ENCODE measurements around the gene ZNF749. TPM values are rescaled to one million over a fixed set of nuclear protein-coding genes. Genes with fewer than 3 reads are reported as not detected.

The ZNF749 gene
- total RNA-seq, 2 experiments from 2014 or later = 5.7 to 6.2 TPM

DNA sequence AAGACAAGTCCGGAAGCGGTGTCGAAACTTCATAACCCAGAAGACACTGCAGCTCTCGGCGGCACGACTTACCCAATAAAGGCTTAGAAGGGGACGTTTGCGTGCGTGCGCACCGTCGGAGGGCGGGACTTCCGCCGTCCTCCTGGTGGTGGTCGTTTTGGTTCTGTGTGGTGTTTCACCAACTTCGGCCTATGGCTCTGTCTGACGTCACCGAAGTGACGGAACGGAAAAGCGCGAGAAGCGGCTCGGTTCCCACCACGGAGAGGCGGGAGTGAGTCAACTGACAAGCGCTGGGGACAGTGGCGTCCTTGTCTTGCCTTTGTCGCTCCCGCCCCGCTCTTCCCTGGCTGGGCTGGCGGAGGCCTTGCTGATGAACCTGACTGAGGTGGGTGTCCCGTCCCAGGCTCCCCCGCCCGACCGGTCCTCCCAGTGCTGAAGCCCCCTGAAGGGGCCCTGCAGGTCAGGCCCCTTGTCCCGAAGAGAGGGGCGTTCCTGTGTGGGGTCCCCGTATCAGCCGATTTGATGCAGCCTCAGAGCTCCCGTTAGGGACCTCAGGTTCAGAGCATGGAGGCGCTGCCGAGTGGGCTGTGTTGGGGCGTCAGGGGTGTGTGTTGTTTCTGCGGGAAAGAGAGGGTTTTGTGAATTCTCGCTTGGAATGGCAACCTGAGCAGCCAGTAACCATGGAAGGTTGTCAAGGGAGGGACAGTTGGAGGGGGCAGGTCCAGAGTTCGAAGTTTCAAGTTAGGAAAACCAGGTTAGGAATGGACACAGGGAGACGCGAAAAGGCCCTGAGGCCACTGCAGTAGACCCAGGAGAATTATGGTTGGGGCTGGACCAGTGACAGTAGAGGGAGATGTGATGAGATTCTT lies 45.2 kb upstream of the ZNF749 start, which contains the start of gene ZNF548:
Gene ZNF548 (plus strand): TSS at position 125 of the 869 bp plus-strand sequence. CDS start 246 bp downstream, at position 371.
- peaks cover 33% of the 10 kb centered on the region for H3K4me1 Mint-ChIP-seq (ENCODE audit: low read depth)
- H3K27me3 ChIP-seq (ENCODE audit: control insufficient read depth in 1 of 2, insufficient read depth in 2 of 2, low read length in 2 of 2) = no peaks in the 10 kb centered on the region
- H3K4me1 ChIP-seq (ENCODE audit: insufficient read depth, low read length) = peaks cover 18% of the 10 kb centered on the region
- POLR2A ChIA-PET = interaction anchor here (0.6 to 1.9 kb wide), 17 partner anchors 17 to 793 kb away, joined by 3 to 12 read pairs (median 4); partner anchors contain the start of genes TRAPPC2B, ZNF264, ZNF274 and ZNF304
- ATAC-seq (ENCODE audit: poor library complexity) (peak; percentile 96), DNase-seq (peak; percentile 87 to 99 (median 95))
- peaks cover 20% of the 10 kb centered on the region for H3K36me3 ChIP-seq (ENCODE audit: insufficient read depth, low read length)
- H3K9me3 Mint-ChIP-seq = peaks cover 17% of the 10 kb centered on the region
- CTCF ChIA-PET = interaction anchor here (0.5 to 1.6 kb wide), 3 partner anchors 17 to 292 kb away, joined by 3 to 7 read pairs (median 3); partner anchors contain the start of genes ZNF543 and ZNF551
- peak within 1 kb of the TSS; percentile 98 for H3K4me3 Mint-ChIP-seq
- intact Hi-C loops (cut with DNase I, micrococcal nuclease) = loop anchor here (1.0 to 2.0 kb wide), 7 partner anchors 21 to 189 kb away; partner anchors contain the start of genes ZNF17 (in 2 of the 2), ZNF749 (in 2 of the 2), TRAPPC2B (in 1 of the 2) and ZNF547 (in 1 of the 2)
- H3K27ac ChIP-seq (ENCODE audit: low read depth in 1 of 2, low read length in 2 of 2) = peak within 1 kb of the TSS; percentile 86 to 95
- no peaks in the 10 kb centered on the region for H3K27me3 Mint-ChIP-seq
- peak within 1 kb of the TSS; percentile 95 for H3K27ac Mint-ChIP-seq
- peak within 1 kb of the TSS; percentile 86 for H3K4me3 ChIP-seq (ENCODE audit: low read length)
- H3K9me3 ChIP-seq (ENCODE audit: control insufficient read depth in 1 of 2, insufficient read depth in 1 of 2, low read length in 2 of 2) = peaks cover 0 to 10% of the 10 kb centered on the region in 2 experiments
- TF ChIP-seq, protein P1, sequence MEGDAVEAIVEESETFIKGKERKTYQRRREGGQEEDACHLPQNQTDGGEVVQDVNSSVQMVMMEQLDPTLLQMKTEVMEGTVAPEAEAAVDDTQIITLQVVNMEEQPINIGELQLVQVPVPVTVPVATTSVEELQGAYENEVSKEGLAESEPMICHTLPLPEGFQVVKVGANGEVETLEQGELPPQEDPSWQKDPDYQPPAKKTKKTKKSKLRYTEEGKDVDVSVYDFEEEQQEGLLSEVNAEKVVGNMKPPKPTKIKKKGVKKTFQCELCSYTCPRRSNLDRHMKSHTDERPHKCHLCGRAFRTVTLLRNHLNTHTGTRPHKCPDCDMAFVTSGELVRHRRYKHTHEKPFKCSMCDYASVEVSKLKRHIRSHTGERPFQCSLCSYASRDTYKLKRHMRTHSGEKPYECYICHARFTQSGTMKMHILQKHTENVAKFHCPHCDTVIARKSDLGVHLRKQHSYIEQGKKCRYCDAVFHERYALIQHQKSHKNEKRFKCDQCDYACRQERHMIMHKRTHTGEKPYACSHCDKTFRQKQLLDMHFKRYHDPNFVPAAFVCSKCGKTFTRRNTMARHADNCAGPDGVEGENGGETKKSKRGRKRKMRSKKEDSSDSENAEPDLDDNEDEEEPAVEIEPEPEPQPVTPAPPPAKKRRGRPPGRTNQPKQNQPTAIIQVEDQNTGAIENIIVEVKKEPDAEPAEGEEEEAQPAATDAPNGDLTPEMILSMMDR (IDR thresholded peaks at IDR 0.05) = no peak
- H3K36me3 Mint-ChIP-seq (ENCODE audit: low read depth) = peaks cover 76% of the 10 kb centered on the region

DNA sequence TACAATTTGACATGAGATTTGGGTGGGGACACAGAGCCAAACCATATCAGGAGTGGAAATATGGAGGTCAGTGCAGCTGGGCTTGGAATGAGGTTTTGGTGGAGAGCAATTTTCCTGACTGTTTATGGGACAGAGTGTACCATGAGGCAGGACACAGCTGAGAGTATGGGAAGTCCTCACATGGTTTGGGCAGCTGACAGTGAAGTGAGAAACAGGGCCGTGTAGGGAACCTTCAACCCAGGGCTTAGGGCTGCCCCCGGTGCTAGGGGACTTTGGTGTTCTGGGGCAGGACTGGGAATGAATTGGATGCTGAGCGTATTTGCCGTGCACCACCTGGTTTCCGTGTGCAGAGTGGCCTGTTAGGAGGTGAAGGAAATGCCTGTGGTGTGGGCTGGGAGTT lies 39.4 kb upstream of the ZNF749 start:
- intact Hi-C loops (cut with DNase I, micrococcal nuclease) = no loop called here
- POLR2A ChIA-PET = no interaction called here
- Histone ChIP-seq H3K4me1 (ENCODE audit: insufficient read depth, low read length) (peaks cover 2% of the 10 kb centered on the region), H3K9me3 (ENCODE audit: control insufficient read depth in 1 of 2, insufficient read depth in 1 of 2, low read length in 2 of 2) (peaks cover 37 to 51% of the 10 kb centered on the region in 2 experiments), H3K27me3 (ENCODE audit: control insufficient read depth in 1 of 2, insufficient read depth in 2 of 2, low read length in 2 of 2) (no peaks in the 10 kb centered on the region), H3K36me3 (ENCODE audit: insufficient read depth, low read length) (peaks cover 64% of the 10 kb centered on the region), H3K4me3 (ENCODE audit: low read length) (no peak overlapping the region), H3K27ac (ENCODE audit: low read depth in 1 of 2, low read length in 2 of 2) (no peak overlapping the region)
- Mint-ChIP-seq H3K4me1 (ENCODE audit: low read depth) (peaks cover 15% of the 10 kb centered on the region), H3K27me3 (no peaks in the 10 kb centered on the region), H3K9me3 (peaks cover 33% of the 10 kb centered on the region), H3K27ac (no peak overlapping the region), H3K4me3 (no peak overlapping the region), H3K36me3 (ENCODE audit: low read depth) (peaks cover 100% of the 10 kb centered on the region)
- CTCF ChIA-PET = no interaction called here
- DNase-seq = no peak
- TF ChIP-seq, protein P1 (IDR thresholded peaks at IDR 0.05) = no peak
- no peak for ATAC-seq (ENCODE audit: poor library complexity)

DNA sequence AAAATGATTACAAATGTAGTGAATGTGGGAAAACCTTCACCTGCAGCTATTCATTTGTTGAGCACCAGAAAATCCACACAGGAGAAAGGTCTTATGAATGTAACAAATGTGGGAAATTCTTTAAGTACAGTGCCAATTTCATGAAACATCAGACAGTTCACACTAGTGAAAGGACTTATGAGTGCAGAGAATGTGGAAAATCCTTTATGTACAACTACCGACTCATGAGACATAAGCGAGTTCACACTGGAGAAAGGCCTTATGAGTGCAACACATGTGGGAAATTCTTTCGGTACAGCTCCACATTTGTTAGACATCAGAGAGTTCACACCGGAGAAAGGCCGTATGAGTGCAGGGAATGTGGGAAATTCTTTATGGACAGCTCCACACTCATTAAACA lies 36.3 kb upstream of the ZNF749 start:
- peaks cover 91% of the 10 kb centered on the region for H3K36me3 Mint-ChIP-seq (ENCODE audit: low read depth)

More for the DNA sequence above, 36.3 kb upstream of the ZNF749 start:
- intact Hi-C loops (cut with DNase I, micrococcal nuclease) = no loop called here
- no peak overlapping the region for H3K27ac ChIP-seq (ENCODE audit: low read depth in 1 of 2, low read length in 2 of 2)
- no peak overlapping the region for H3K27ac Mint-ChIP-seq
- H3K9me3 Mint-ChIP-seq = peaks cover 33% of the 10 kb centered on the region
- H3K27me3 ChIP-seq (ENCODE audit: control insufficient read depth in 1 of 2, insufficient read depth in 2 of 2, low read length in 2 of 2) = no peaks in the 10 kb centered on the region
- ChIA-PET CTCF (no interaction called here), POLR2A (no interaction called here)
- TF ChIP-seq, protein P1 (IDR thresholded peaks at IDR 0.05) = no peak
- no peaks in the 10 kb centered on the region for H3K27me3 Mint-ChIP-seq
- H3K4me1 ChIP-seq (ENCODE audit: insufficient read depth, low read length) = no peaks in the 10 kb centered on the region
- DNase-seq (no peak), ATAC-seq (ENCODE audit: poor library complexity) (no peak)
- H3K4me1 Mint-ChIP-seq (ENCODE audit: low read depth) = no peaks in the 10 kb centered on the region
- H3K4me3 Mint-ChIP-seq = no peak overlapping the region
- H3K36me3 ChIP-seq (ENCODE audit: insufficient read depth, low read length) = peaks cover 53% of the 10 kb centered on the region
- H3K9me3 ChIP-seq (ENCODE audit: control insufficient read depth in 1 of 2, insufficient read depth in 1 of 2, low read length in 2 of 2) = peaks cover 39 to 61% of the 10 kb centered on the region in 2 experiments
- no peak overlapping the region for H3K4me3 ChIP-seq (ENCODE audit: low read length)
